HEK293 (cell line): ENCODE measurements around the gene ITPR2.

Experiments
- BCL6B ChIP-seq: fragments of 450-650 bp; formaldehyde crosslinking; IDR thresholded peaks from 2 replicates; pipeline ENCODE4 v1.5.1; 2017; ENCODE audit warnings: missing biosample characterization, missing genetic modification characterization
- GLI2 ChIP-seq: fragments of 450-650 bp; formaldehyde crosslinking; IDR thresholded peaks from 2 replicates; pipeline ENCODE4; 2017; ENCODE audit warnings: missing biosample characterization, missing genetic modification characterization, low read depth, borderline replicate concordance
- OSR2 ChIP-seq: fragments of 450-650 bp; formaldehyde crosslinking; IDR thresholded peaks from 2 replicates; pipeline ENCODE4 v1.5.1; 2016; ENCODE audit warnings: missing biosample characterization, missing genetic modification characterization
- PRDM1 ChIP-seq: fragments of 450-650 bp; formaldehyde crosslinking; IDR thresholded peaks from 2 replicates; pipeline ENCODE4; 2016; ENCODE audit warnings: missing biosample characterization, missing genetic modification characterization
- PRDM10 ChIP-seq: fragments of 450-650 bp; formaldehyde crosslinking; IDR thresholded peaks from 2 replicates; pipeline ENCODE4 v1.5.1; 2016; ENCODE audit warnings: missing biosample characterization, missing genetic modification characterization
- PRDM2 ChIP-seq: fragments of 450-650 bp; formaldehyde crosslinking; IDR thresholded peaks from 2 replicates; pipeline ENCODE4 v1.5.1; 2016; ENCODE audit warnings: missing biosample characterization, missing genetic modification characterization, borderline replicate concordance
- SP3 ChIP-seq: fragments of 450-650 bp; formaldehyde crosslinking; IDR thresholded peaks from 2 replicates; pipeline ENCODE4 v1.5.1; 2016; ENCODE audit warnings: missing biosample characterization, missing genetic modification characterization
- WT1 ChIP-seq: fragments of 450-650 bp; formaldehyde crosslinking; IDR thresholded peaks from 2 replicates; pipeline ENCODE4 v1.5.1; 2016; ENCODE audit warnings: missing biosample characterization, missing genetic modification characterization
- ZBTB21 ChIP-seq: fragments of 450-650 bp; formaldehyde crosslinking; IDR thresholded peaks from 2 replicates; pipeline ENCODE4 v1.5.1; 2017; ENCODE audit warnings: missing biosample characterization, missing genetic modification characterization
- ZFP69B ChIP-seq: fragments of 450-650 bp; formaldehyde crosslinking; IDR thresholded peaks from 2 replicates; pipeline ENCODE4 v1.5.1; 2016; ENCODE audit warnings: missing biosample characterization, missing genetic modification characterization
- ZNF18 ChIP-seq: fragments of 450-650 bp; formaldehyde crosslinking; IDR thresholded peaks from 2 replicates; pipeline ENCODE4 v1.5.1; 2016; ENCODE audit warnings: missing biosample characterization, missing genetic modification characterization
- ZNF335 ChIP-seq: fragments of 450-650 bp; formaldehyde crosslinking; conservative IDR thresholded peaks from 2 replicates; pipeline ENCODE4 v1.5.1; 2016; ENCODE audit warnings: missing biosample characterization, missing genetic modification characterization
- ZNF366 ChIP-seq: fragments of 450-650 bp; formaldehyde crosslinking; conservative IDR thresholded peaks from 2 replicates; pipeline ENCODE4 v1.5.1; 2016; ENCODE audit warnings: missing biosample characterization, missing genetic modification characterization
- ZNF394 ChIP-seq: fragments of 450-650 bp; formaldehyde crosslinking; IDR thresholded peaks from 2 replicates; pipeline ENCODE4 v1.5.1; 2016; ENCODE audit warnings: missing biosample characterization, missing genetic modification characterization, mild to moderate bottlenecking, moderate library complexity, borderline replicate concordance
- ZNF398 ChIP-seq: fragments of 450-650 bp; formaldehyde crosslinking; IDR thresholded peaks from 2 replicates; pipeline ENCODE4 v1.5.1; 2017; ENCODE audit warnings: missing biosample characterization, missing genetic modification characterization
- ZNF555 ChIP-seq: fragments of 450-650 bp; formaldehyde crosslinking; conservative IDR thresholded peaks from 2 replicates; pipeline ENCODE4 v1.5.1; 2017; ENCODE audit warnings: missing biosample characterization, mild to moderate bottlenecking, missing genetic modification characterization, inconsistent platforms
- ZNF660 ChIP-seq: fragments of 450-650 bp; IDR thresholded peaks from 2 replicates; pipeline ENCODE4 v1.5.1; 2018; ENCODE audit warnings: missing biosample characterization, mild to moderate bottlenecking, missing genetic modification characterization
- ZNF670 ChIP-seq: fragments of 450-650 bp; formaldehyde crosslinking; IDR thresholded peaks from 2 replicates; pipeline ENCODE4 v1.5.1; 2016; ENCODE audit warnings: missing biosample characterization, missing genetic modification characterization, low read depth

The ITPR2 gene

GRCh38 chr12:26298785-26299621, 534.0 kb downstream of the ITPR2 start (continued):
- TF ChIP-seq PRDM2 (tag by site-specific recombination) (no peak), WT1 (tag by site-specific recombination) (0 out of 2 replicates have a peak, but pooled peaks have one; percentile 19), ZNF398 (tag by site-specific recombination) (peak; percentile 20; the same call in 1 of the 2 replicates), ZNF366 (tag by site-specific recombination) (peak; percentile 87), ZNF670 (tag by site-specific recombination) (0 out of 2 replicates have a peak, but pooled peaks have one; percentile 27), ZNF335 (peak; percentile 67), GLI2 (tag by site-specific recombination) (no peak), ZBTB21 (tag by site-specific recombination) (peak; percentile 84), ZNF660 (tag by site-specific recombination) (peak; percentile 87; the same call in 1 of the 2 replicates), PRDM10 (peak; percentile 94), SP3 (tag by site-specific recombination) (peak; percentile 10; the same call in 1 of the 2 replicates), BCL6B (peak; percentile 64; the same call in 1 of the 2 replicates), PRDM1 (peak; percentile 59; the same call in 1 of the 2 replicates), ZNF18 (tag by site-specific recombination) (no peak), OSR2 (tag by site-specific recombination) (peak; percentile 84), ZNF555 (tag by site-specific recombination) (no peak), ZNF394 (tag by site-specific recombination) (peak; percentile 62), ZFP69B (tag by site-specific recombination) (0 out of 2 replicates have a peak, but pooled peaks have one; percentile 12)
